Thymus (tissue), 11 donors: ENCODE data around the gene KRT77. TPM values are rescaled to one million over a fixed set of nuclear protein-coding genes. Genes with fewer than 3 reads are reported as not detected.
A peak's percentile ranks its signal among the peaks of the same experiment; 100 is the strongest.
"Not testable (repeated sequence)": the region's sequence is repeated elsewhere in the genome, so short reads cannot be mapped to it uniquely, and the experiment has no call there.

Experiments used
- DNase-seq, 9 donors: peaks; one replicate each; pipeline ENCODE4 v3.0.0-alpha.2; 2013; ENCODE audit warnings: low spot score in 9 of 9, low read depth in 6 of 9, missing footprints in 1 of 9
- H3K27ac ChIP-seq, 2 donors: one replicate each; pipeline ENCODE4 v1.5.1; 2013; ENCODE audit warnings: control low read depth in 1 of 2, low read depth in 1 of 2, low read length in 1 of 2, mild to moderate bottlenecking in 1 of 2, moderate library complexity in 1 of 2
- H3K27me3 ChIP-seq, 2 donors: one replicate each; pipeline ENCODE4 v1.5.1; 2013; ENCODE audit warnings: low read length in 1 of 2; ENCODE audit not compliant: control insufficient read depth in 2 of 2, insufficient read depth in 1 of 2
- H3K36me3 ChIP-seq, 2 donors: one replicate each; pipeline ENCODE4 v1.5.1; 2013; ENCODE audit warnings: low read length in 1 of 2, mild to moderate bottlenecking in 1 of 2, moderate library complexity in 1 of 2; ENCODE audit not compliant: control insufficient read depth in 2 of 2, insufficient read depth in 2 of 2
- H3K4me1 ChIP-seq, 2 donors: one replicate each; pipeline ENCODE4 v1.5.1; 2013; ENCODE audit warnings: low read length in 2 of 2; ENCODE audit not compliant: control insufficient read depth in 2 of 2, insufficient read depth in 2 of 2
- H3K4me3 ChIP-seq, 2 donors: one replicate each; pipeline ENCODE4 v1.5.1; 2013; ENCODE audit warnings: low read length in 2 of 2, control low read depth in 1 of 2, mild to moderate bottlenecking in 1 of 2
- H3K9me3 ChIP-seq, 2 donors: one replicate each; pipeline ENCODE4 v1.5.1; 2013; ENCODE audit warnings: low read length in 1 of 2, mild to moderate bottlenecking in 1 of 2; ENCODE audit not compliant: control insufficient read depth in 2 of 2, insufficient read depth in 1 of 2
- WGBS: extraction: QIAGEN DNeasy Blood & Tissue Kit; methylation state at CpG from one replicate; pipeline ENCODE4 v1.1.7; 2013; 5-methylcytosine and 5-hydroxymethylcytosine counted together
- polyA plus RNA-seq: library from polyadenylated mRNA; stranded (reverse); fragments of 200-250 nt; gene quantifications from one replicate; pipeline ENCODE4 v1.2.3, GENCODE V29; 2013
- total RNA-seq: library from RNA; stranded (reverse); fragments of 120-200 nt; gene quantifications from one replicate; pipeline ENCODE4 v1.2.4, GENCODE V29; 2013
- donor health status: healthy.

KRT77 gene
- total and polyA plus RNA-seq, 2 donors, result 0.66 to 4.1 TPM

- Histone ChIP-seq H3K27ac (no peak overlapping the region), H3K4me1 (no peaks in the 10 kb centered on the region), H3K4me3 (no peak overlapping the region), H3K36me3 (no peaks in the 10 kb centered on the region), H3K9me3 (peaks cover 0 to 3% of the 10 kb centered on the region in 2 donors), H3K27me3 (peaks cover 34 to 61% of the 10 kb centered on the region in 2 donors)
- no peak for DNase-seq
- 79% methylated on average over 4 of the region's 4 CpGs for WGBS
Observed at GRCh38 chr12:52714887-52715281, 11.6 kb upstream of the KRT77 start.

GRCh38 chr12:52713960-52714886 lies 10.9 kb upstream of the KRT77 start:
- WGBS, result 8% methylated on average over 72 of the region's 72 CpGs
- peak overlapping the region in 1 of 2 donors; percentile 30 for H3K4me3 ChIP-seq
- H3K4me1 ChIP-seq, result no peaks in the 10 kb centered on the region
- H3K9me3 ChIP-seq, result peaks cover 0 to 3% of the 10 kb centered on the region in 2 donors
- peaks cover 34 to 61% of the 10 kb centered on the region in 2 donors for H3K27me3 ChIP-seq
- no peak for DNase-seq
- no peak overlapping the region for H3K27ac ChIP-seq
- H3K36me3 ChIP-seq, result no peaks in the 10 kb centered on the region

GRCh38 chr12:52712122-52712521 lies 8.8 kb upstream of the KRT77 start:
- H3K4me3 ChIP-seq, DNase-seq, H3K9me3 ChIP-seq, H3K4me1 ChIP-seq, H3K27ac ChIP-seq, H3K36me3 ChIP-seq: not testable (repeated sequence)
- peaks cover 34 to 51% of the 10 kb centered on the region in 2 donors for H3K27me3 ChIP-seq
- WGBS, result 90% methylated on average over 6 of the region's 6 CpGs

GRCh38 chr12:52710730-52711129 lies 7.4 kb upstream of the KRT77 start:
- WGBS, result 93% methylated on average over 1 of the region's 1 CpG
- H3K27me3 ChIP-seq, result peaks cover 28 to 37% of the 10 kb centered on the region in 2 donors
- H3K9me3 ChIP-seq, result peaks cover 0 to 3% of the 10 kb centered on the region in 2 donors
- H3K4me3 ChIP-seq, result no peak overlapping the region
- H3K27ac ChIP-seq, result no peak overlapping the region
- no peaks in the 10 kb centered on the region for H3K4me1 ChIP-seq
- DNase-seq, result no peak
- no peaks in the 10 kb centered on the region for H3K36me3 ChIP-seq

- no peak for DNase-seq
- no peaks in the 10 kb centered on the region for H3K4me1 ChIP-seq
- peaks cover 4 to 10% of the 10 kb centered on the region in 2 donors for H3K27me3 ChIP-seq
- H3K36me3 ChIP-seq, result no peaks in the 10 kb centered on the region
- H3K9me3 ChIP-seq, result no peaks in the 10 kb centered on the region
- no peak overlapping the region for H3K4me3 ChIP-seq
- 68% methylated on average over 4 of the region's 4 CpGs for WGBS
- no peak overlapping the region for H3K27ac ChIP-seq
Observed at GRCh38 chr12:52708010-52708409, 4.7 kb upstream of the KRT77 start.

- 85% methylated on average over 7 of the region's 7 CpGs for WGBS
- Histone ChIP-seq H3K4me1 (no peaks in the 10 kb centered on the region), H3K36me3 (no peaks in the 10 kb centered on the region), H3K27ac (no peak overlapping the region), H3K27me3 (peaks cover 0 to 2% of the 10 kb centered on the region in 2 donors), H3K4me3 (no peak overlapping the region), H3K9me3 (peaks cover 0 to 1% of the 10 kb centered on the region in 2 donors)
- DNase-seq, result no peak
Observed at GRCh38 chr12:52704464-52704863, 1.1 kb upstream of the KRT77 start.

GRCh38 chr12:52703878-52704277 lies 554 bp upstream of the KRT77 start:
- Histone ChIP-seq H3K27me3 (peaks cover 0 to 1% of the 10 kb centered on the region in 2 donors), H3K4me3 (no peak overlapping the region)
- WGBS, result 79% methylated on average over 1 of the region's 1 CpG

GRCh38 chr12:52702338-52702737 lies 986 bp downstream of the KRT77 start:
- Histone ChIP-seq H3K9me3 (peaks cover 0 to 1% of the 10 kb centered on the region in 2 donors), H3K27ac (no peak overlapping the region), H3K36me3 (no peaks in the 10 kb centered on the region), H3K4me1 (no peaks in the 10 kb centered on the region), H3K4me3 (no peak overlapping the region), H3K27me3 (peaks cover 0 to 7% of the 10 kb centered on the region in 2 donors)
- no peak for DNase-seq
- WGBS, result 93% methylated on average over 2 of the region's 2 CpGs

More at GRCh38 chr12:52703878-52704277, 554 bp upstream of the KRT77 start:
- no peak overlapping the region for H3K27ac ChIP-seq
- H3K36me3 ChIP-seq, result no peaks in the 10 kb centered on the region
- H3K4me1 ChIP-seq, result no peaks in the 10 kb centered on the region
- peaks cover 0 to 1% of the 10 kb centered on the region in 2 donors for H3K9me3 ChIP-seq
- no peak for DNase-seq

GRCh38 chr12:52701281-52701680 lies 2.0 kb downstream of the KRT77 start:
- WGBS, result 86% methylated on average over 12 of the region's 12 CpGs
- Histone ChIP-seq H3K9me3 (peaks cover 0 to 1% of the 10 kb centered on the region in 2 donors), H3K4me1 (no peaks in the 10 kb centered on the region), H3K27ac (no peak overlapping the region), H3K36me3 (no peaks in the 10 kb centered on the region), H3K27me3 (peaks cover 0 to 11% of the 10 kb centered on the region in 2 donors), H3K4me3 (no peak overlapping the region)
- DNase-seq, result no peak
